HG03354 (cell line): Measurements from ENCODE around the gene TLX2.
"Not testable (repeated sequence)": the region's sequence is repeated elsewhere in the genome, so short reads cannot be mapped to it uniquely, and the experiment has no call there.

ENCODE experiments used
- ATAC-seq: cut with Tn5 transposase; IDR thresholded peaks from one replicate; pipeline ENCODE4 v1.9.1; 2021; ENCODE audit warnings: mild to moderate bottlenecking; ENCODE audit not compliant: unreplicated experiment, poor library complexity, severe bottlenecking

Gene TLX2

DNA sequence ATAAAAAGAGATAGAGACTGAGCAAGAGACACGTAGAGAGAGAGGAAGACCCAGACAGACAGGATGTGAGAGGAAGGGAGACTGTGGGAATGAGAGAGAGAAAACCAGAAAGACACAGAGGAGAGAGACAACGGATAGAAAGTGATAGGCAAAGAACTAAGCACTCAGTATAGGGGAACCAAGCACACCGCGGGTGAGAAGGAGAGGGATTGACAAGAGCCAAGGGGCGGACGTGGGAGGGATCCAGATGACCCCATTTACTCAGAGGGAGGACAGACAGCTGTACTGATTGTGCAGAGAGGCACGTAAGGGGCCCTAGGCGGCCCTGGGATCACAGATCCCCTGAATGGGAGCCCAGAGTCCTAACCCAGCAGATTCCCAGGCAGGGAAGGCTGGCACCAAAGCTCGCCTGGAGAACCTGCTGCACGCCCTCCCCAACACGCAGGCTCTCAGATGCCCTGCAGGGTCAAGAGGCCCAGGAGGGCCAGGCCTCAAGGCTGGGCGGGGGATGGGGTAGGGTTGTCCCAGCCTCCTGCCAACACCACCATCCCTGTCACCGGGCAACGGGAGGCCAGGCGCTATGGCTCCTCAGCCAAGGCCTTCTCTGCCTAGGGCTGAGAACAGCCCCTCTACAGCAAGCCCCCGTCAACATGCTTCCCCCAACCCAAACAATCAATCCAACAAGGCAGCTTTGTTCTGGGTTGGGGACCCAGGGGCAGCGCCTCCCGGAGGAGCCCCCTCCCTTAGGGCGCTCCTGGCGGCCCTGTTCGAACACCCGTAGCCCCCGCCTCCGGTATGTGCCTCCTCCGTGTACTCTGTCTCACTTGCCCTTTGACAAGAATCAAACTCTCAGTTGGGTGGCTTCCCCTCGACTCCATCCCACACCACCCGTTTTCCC lies 38.9 kb downstream of the TLX2 start:
- ATAC-seq = no peak

DNA sequence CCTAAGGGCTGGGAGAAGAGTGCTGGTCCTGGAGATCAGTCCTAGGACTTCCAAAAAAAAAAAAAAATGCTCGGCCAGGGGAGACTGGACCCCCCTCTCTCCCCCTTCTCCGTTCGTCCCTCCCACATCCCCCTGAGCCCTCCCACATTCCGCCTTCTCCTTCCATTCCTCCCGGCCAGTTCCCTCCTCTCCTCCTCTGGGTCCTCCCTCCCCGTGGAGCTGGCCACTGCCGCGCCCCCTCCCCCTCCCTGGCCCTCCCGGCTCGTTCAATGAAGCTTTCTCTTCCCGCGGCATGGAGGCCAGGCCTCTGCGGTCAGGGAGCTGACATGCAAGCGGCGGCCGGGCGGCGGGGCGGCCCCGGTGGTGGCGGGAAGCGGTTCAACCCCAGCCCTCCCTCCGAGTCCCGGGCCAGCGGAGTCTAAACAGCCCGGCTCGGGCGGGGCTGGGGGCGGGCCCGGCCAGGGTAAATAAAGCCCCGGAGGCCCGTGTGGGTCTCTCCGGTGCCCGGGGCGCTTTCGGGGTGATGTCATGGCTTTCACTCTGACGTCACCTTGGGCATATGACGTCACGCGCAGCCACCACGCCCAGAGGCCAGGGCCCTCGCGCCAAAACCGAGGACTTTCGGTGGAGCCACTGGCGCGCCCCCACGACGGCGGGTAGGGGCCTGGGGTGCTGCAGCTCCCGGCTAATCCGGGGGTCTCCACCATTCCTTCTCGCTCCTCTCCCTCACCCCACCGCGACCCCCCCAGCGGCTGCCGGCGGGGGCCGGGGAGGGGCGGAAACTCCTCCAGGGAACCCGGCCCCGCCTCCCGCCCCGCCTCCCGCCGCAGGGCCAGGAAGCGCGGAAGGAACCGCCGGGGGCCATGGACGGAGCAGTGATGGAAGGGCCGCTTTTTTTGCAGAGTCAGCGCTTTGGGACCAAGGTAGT lies 39.9 kb downstream of the TLX2 start, which contains the start of the genes DOK1 and LOXL3:
TSS of gene DOK1 (plus strand) at position 829 of the 928 bp plus-strand sequence. CDS start at position 864, 35 bp downstream.
TSS of gene LOXL3 (minus strand) at position 51 of the 928 bp plus-strand sequence. CDS start 1,308 bp downstream, outside the sequence.
- ATAC-seq = peak; percentile 65

DNA sequence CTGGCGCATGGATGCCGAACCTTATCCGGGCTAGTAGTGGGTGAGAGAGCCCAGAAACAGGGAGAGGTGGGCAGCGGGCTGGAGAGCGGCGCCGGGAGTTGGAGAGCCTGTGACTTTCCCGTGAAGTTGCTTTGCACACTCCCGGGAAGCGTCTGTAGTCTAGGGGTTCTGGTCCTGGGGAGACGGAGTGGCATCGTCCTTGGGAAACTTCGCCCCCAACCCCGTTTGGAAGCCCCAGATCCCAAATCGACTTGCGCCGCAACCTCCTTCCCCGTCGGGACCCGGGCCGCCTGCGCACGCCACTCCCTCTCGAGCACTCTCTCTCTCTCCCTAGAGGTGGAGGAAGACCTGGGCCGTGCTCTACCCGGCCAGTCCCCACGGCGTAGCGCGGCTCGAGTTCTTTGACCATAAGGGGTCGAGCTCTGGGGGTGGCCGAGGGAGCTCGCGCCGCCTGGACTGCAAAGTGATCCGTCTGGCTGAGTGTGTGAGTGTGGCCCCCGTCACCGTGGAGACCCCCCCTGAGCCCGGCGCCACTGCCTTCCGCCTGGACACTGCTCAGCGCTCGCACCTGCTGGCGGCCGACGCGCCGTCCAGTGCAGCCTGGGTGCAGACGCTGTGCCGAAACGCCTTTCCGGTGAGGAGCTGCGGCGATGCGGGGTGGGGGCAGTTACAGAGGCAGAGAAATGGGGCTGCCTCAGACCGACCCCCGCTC lies 40.7 kb downstream of the TLX2 start:
- ATAC-seq = peak; percentile 61

DNA sequence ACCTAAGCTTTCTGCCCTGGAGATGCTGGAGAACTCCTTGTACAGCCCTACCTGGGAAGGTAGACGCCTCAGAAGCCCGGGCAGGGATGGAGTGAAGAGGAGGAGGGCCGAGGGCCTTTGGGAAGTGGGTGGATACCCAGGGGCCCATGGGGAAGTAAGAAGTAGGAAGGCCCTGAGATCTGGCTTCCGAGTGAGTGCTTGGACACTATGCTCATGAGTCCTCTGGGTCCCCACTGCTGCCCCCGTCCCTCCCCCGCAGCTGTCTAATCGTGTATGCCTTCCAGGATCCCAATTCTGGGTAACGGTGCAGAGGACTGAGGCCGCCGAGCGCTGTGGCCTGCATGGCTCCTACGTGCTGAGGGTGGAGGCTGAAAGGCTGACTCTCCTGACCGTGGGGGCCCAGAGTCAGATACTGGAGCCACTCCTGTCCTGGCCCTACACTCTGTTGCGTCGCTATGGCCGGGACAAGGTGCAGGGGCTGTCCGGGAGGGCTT lies 41.4 kb downstream of the TLX2 start:
- ATAC-seq = no peak

DNA sequence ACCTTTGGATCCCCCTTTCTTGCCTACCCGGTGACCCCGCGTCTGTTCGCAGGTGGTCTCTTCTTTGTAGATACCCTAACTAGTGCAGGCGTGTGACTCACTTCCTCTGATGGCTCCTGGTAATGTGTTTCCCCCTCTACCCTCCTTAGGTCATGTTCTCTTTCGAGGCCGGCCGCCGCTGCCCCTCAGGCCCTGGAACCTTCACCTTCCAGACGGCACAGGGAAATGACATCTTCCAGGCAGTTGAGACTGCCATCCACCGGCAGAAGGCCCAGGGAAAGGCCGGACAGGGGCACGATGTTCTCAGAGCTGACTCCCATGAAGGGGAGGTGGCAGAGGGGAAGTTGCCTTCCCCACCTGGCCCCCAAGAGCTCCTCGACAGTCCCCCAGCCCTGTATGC lies 41.9 kb downstream of the TLX2 start:
- ATAC-seq = no peak

DNA sequence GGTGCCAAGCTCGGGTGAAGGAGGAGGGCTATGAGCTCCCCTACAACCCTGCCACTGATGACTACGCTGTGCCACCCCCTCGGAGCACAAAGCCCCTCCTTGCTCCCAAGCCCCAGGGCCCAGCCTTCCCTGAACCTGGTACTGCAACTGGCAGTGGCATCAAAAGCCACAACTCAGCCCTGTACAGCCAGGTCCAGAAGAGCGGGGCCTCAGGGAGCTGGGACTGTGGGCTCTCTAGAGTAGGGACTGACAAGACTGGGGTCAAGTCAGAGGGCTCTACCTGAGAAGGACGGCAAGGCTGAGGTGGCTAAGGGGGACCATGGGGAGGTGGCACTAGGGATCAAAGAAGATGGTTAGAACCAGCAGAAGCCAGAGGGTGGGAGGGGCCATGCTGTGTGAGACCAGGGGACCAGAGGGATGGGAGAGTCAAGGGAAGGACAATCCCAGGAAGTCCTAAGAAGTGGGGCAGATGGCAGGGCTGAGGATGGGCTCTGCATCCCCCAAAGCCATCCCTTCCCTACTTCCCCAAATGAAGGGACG lies 42.7 kb downstream of the TLX2 start:
- no peak for ATAC-seq

DNA sequence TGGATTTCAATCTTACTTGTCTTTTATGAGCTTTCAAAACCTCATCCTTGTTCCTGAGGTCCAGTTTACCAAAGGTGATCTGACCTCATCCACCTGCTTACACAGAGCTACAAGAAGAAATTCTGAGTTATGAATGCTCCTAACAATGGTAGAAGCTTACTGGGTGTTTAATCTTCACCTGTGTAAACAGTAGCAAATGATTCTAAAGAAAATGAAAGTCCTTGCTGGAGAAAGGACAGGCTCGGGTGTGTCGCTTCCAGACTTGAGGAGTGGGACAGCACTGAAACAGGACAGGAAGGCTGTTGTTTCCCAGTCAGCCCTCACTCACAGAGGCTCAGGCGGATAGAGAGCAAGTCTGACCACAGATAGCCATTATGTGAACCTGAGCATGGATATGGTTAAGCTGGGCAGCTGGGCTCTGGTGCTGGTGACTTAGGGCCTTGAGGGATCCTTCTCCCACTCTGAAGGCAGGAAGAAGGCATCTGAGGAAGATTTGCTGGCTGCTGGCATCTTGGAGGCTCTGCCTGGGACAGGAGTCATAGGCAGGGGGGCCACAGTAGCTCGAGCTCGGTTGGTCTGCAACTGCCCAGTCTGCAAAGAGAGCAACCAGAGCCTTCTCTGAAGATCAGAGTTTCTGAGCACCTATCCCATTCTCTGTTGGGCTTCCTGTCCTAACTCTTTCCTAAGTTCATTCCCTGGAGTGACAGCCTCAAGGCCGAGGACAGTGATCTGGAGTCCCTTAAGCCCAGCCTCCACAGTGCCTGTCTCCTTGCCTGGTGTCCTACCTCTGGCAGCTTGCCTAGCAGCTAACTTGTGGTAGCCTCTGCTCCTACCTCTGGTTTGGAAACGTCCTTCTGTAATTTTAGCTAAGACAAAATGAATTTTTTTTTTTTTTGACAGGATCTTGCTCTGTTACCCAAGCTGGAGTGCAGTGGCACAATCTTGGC lies 44.3 kb downstream of the TLX2 start:
- ATAC-seq = no peak

DNA sequence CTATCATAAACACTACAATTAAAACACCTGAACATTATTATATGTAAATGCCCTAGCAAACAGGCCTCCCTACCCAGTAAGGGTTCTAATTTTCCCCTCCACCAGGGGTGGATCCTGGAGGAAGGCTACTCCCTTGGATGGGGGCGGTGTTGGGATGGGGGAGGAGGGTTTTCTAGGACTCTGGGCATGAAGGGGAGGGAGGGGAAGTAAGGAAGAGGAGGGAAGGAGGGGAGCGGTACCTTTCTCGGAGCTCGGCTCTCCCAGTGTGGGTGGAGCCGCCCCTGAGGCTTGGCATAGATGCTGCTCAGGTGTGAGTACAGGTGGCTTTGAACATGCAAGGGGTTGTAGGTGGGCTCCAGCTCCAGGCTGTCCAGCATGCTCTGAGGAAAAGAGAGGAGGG lies 45.7 kb downstream of the TLX2 start:
- ATAC-seq = no peak

DNA sequence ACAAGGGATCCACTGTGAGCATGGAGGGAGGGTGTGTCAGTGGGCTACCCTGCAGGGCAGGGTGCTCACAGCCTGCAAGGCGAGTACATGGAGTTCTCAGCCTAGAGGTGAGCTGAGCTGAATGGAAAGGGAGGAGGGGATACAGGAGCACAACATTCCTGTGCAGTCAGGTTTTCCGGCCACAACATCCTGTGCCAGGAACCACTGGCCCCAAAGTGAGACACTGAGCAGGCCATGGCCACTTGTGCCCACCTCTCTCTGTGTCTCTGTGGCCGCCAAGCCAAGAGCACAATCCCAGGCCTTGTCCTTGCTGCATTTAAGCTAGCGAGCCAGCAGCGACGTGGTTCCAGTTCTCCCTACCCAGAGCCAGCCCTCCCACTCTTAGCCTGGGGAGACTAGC lies 46.3 kb downstream of the TLX2 start:
- no peak for ATAC-seq

DNA sequence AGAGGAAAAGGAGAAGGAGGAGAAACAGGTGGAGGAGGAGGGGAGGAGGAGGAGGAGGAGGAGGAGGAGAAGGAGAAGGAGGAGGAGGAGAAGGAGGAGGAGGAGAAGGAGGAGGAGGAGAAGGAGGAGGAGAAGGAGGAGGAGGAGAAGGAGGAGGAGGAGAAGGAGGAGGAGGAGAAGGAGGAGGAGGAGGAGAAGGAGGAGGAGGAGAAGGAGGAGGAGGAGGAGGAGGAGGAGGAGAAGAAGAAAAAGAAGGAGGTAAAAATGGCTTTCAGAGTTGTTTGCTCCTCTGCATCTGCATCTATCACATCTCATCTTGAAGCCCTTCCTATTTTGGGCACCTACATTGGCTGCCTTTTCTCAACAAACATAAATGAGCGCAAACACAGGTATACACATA lies 46.8 kb downstream of the TLX2 start:
- ATAC-seq = not testable (repeated sequence)

DNA sequence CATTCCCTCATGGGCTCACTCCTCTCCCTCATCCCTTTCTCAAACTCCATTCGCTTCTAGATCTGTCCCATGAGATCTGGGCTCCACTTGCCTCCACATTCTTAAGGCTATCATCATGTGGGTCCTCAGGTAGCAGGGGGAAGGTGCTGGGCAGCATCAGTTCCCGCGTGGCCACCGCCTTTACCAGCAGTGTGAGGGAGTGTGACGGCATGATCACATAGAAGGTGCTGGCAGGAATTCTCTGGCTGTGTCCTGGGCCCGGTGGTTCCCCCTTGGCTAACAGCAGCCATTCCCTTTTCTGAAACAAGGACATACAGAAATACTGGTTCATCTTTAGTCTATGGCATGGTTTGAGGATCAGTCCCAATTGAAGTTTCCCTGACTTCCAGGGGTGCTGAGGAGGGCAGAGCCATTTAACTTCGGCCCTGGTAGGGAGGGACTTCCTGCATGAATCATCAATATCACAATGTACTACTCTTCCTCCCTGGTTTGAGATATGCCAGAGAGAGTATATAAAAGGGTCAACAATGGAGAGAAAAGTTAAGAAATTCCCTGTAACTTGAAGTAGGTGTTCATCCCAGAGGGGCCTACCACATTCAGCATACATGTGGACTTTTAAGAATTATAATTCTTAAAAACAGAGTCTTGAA lies 48.0 kb downstream of the TLX2 start:
- no peak for ATAC-seq

DNA sequence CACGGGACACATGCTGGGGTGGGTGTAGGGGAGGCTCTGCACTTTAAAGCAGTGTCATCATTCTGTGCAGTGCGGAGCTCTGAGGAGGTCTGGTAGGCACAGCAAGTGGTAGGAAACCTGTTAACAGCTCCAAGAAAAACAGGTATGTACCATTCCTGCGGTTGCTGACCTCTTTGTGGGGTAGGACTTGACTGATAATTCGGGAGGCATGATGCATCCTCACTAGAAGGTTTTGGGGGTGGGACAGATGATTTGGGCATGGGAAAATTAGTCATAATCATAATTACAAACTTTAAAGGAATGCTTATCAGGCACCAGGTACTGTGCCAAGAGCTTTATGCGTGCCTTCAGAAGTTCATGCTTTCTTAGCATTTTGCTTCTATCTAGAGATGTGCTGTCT lies 50.0 kb downstream of the TLX2 start:
- no peak for ATAC-seq

DNA sequence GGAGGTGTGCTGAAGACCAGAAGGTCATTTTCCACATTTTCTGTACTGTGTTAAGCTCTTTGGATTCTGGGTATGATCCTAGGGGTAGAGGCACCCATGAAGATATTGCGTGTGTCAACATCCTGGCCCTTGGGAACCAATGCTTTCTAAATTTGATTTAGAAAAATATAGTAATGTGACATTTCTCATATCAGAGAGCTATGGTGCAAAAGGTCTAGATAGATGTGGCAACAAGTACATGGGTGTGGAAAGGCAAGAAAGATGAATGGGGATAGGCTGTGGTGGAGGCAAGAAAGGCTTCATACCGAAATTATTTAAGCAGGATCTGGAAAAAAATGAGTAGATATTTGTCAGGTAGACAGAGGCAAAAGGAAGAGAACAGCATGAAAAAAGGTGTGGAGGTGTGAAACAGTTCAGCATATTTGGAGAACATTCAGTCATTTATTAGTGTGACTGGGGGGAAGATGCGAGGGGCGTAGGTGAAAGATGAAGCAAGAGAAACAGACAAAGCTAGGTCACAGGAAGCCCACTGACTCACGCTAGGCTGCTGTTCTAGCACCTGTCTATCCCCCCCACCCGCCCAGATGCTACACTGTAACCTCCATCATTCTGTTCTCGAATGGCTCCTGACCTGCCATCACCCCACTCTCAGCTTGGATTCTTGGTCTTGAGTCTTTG lies 52.0 kb downstream of the TLX2 start:
- no peak for ATAC-seq

DNA sequence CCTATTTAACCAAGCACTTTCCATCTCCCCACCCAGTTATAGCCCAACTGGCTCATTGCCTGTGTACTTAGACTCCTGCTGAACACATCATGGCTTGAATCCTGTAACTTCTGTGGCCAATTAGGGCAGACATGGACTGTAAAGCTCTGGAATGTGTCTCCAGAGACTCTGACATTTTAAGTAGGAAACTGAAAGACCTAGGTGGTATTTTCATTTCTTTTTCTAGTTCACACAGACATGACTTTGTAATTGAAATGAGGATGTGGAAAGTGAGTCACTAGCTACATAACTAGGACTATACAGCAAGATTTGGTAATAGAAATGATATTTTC lies 52.5 kb downstream of the TLX2 start:
- ATAC-seq = no peak
